ENCODE measurements around the gene SPON1.
A peak's percentile ranks its signal among the peaks of the same experiment; 100 is the strongest.
"Not testable (repeated sequence)": the region's sequence is repeated elsewhere in the genome, so short reads cannot be mapped to it uniquely, and the experiment has no call there.

SPON1 gene

GRCh38 chr11:13937154-13937553, 25.4 kb upstream of the SPON1 start:
- H3K27me3 Mint-ChIP-seq; ATAC-seq; DNase-seq; H3K4me3 Mint-ChIP-seq; H3K36me3 Mint-ChIP-seq (ENCODE audit: low read depth); H3K27ac Mint-ChIP-seq: not testable (repeated sequence)
- Mint-ChIP-seq H3K4me1 (peaks cover 34% of the 10 kb centered on the region), H3K9me3 (peaks cover 11% of the 10 kb centered on the region)

DNA sequence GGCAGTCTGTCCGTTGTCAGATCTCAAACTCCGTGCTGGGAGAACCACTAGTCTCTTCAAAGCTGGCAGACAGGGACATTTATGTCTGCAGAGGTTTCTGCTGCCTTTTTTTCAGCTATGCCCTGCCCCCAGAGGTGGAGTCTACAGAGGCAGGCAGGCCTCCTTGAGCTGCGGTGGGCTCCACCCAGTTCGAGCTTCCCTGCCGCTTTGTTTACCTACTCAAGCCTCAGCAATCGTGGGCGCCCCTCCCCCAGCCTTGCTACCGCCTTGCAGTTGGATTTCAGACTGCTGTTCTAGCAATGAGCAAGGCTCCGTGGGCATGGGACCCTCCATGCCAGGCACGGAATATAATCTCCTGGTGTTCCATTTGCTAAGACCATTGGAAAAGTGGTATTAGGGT, 23.7 kb upstream of the SPON1 start:
- not testable (repeated sequence) for ATAC-seq; H3K36me3 Mint-ChIP-seq (ENCODE audit: low read depth); H3K27me3 Mint-ChIP-seq; DNase-seq; H3K4me3 Mint-ChIP-seq; H3K27ac Mint-ChIP-seq
- H3K4me1 Mint-ChIP-seq, result peaks cover 34% of the 10 kb centered on the region
- H3K9me3 Mint-ChIP-seq, result peaks cover 11% of the 10 kb centered on the region

DNA sequence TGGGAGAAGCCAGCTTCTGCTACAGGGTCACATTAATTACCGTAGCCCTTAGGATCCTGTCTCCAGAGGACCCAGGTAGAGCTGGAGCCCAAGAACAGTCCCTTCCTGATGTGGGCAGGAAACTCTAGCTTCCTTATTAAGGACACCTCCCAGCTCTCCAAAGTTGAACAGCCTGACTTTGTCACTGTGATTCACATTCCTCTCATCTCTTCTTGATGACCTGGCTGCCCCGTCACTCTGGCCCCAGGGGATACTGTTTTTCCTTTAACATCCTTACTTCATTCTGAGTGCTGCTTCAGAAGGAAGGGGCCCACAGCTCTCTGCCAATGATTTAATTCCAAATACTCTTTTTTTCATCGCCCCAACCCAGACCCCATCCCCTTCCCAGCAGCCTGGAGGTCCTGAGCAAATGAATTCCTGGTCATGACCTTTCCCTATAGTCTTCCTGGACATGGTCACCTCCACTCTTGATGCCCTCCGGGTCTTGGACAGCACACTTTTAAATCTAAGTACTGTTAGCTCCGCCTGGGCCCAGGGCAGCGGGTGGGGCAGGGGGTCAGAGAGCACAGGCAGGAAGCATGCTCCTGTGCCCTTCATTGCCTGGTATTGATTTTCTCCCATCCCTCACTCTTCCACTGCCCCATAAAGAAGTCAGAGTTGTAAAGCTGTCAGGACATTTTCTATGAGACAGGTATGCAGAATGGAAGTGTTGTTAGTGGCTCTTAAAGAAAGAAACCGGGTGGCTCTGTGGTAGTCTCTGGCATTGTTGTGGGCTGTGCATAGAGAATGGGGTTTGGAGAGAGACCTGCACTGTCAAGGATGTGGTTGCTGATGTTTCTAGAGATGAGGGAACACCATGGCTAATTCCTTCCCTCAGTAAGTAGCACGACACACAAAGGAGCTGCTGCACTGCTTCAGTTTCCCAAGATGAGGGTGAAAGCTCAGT, 22.3 kb upstream of the SPON1 start:
- Mint-ChIP-seq H3K9me3 (peaks cover 11% of the 10 kb centered on the region), H3K27me3 (no peaks in the 10 kb centered on the region), H3K4me3 (no peak overlapping the region), H3K4me1 (peaks cover 32% of the 10 kb centered on the region), H3K36me3 (ENCODE audit: low read depth) (no peaks in the 10 kb centered on the region), H3K27ac (no peak overlapping the region)
- ATAC-seq (peak; percentile 68), DNase-seq (no peak)

DNA sequence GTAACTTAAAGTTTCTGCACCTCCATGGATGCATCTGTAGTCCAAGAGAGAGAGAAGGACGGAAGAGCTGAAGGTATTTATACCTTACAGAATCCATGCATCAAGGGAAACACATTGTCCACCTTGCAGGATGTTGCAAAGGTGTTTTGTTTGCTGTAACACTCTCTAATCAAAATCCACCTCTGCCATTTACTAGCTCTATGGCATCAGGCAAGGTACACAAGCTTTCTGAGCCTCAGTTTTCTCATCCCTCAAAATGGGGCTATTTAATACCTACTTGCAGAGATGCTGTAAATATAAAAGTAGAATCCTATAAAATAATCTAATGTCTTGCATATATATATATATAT, 21.6 kb upstream of the SPON1 start:
- peaks cover 32% of the 10 kb centered on the region for H3K4me1 Mint-ChIP-seq
- no peak for DNase-seq
- H3K27ac Mint-ChIP-seq, result no peak overlapping the region
- no peaks in the 10 kb centered on the region for H3K36me3 Mint-ChIP-seq (ENCODE audit: low read depth)
- no peaks in the 10 kb centered on the region for H3K27me3 Mint-ChIP-seq
- no peak overlapping the region for H3K4me3 Mint-ChIP-seq
- peaks cover 11% of the 10 kb centered on the region for H3K9me3 Mint-ChIP-seq
- ATAC-seq, result no peak

- H3K4me3 Mint-ChIP-seq, result no peak overlapping the region
- no peaks in the 10 kb centered on the region for H3K27me3 Mint-ChIP-seq
- no peak for DNase-seq
- H3K36me3 Mint-ChIP-seq (ENCODE audit: low read depth), result no peaks in the 10 kb centered on the region
- no peak for ATAC-seq
- H3K27ac Mint-ChIP-seq, result no peak overlapping the region
- peaks cover 11% of the 10 kb centered on the region for H3K9me3 Mint-ChIP-seq
- H3K4me1 Mint-ChIP-seq, result peaks cover 32% of the 10 kb centered on the region
Observed at GRCh38 chr11:13941775-13942174, 20.7 kb upstream of the SPON1 start.

DNA sequence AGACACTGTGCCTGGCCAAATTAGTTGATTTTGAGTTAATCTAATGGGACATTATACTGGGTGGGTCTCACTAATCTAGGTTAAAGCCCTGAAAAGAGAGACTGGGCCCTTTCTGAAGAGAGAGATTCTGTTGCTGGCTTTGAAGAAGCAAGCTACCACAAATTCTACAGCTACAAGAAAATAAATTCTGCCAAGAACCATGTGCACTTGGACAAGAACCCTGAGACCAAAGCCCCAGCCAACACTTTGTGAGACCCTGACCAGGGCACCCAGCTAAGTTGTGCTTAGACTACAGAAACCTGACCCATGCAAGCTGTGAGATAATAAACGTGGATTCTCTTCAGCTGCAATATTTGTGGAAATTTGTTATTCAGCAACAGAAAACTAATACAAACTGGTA, 20.1 kb upstream of the SPON1 start:
- no peak for ATAC-seq
- H3K27ac Mint-ChIP-seq, result no peak overlapping the region
- no peak for DNase-seq
- peaks cover 32% of the 10 kb centered on the region for H3K4me1 Mint-ChIP-seq
- H3K9me3 Mint-ChIP-seq, result peaks cover 8% of the 10 kb centered on the region
- H3K36me3 Mint-ChIP-seq (ENCODE audit: low read depth), result no peaks in the 10 kb centered on the region
- no peak overlapping the region for H3K4me3 Mint-ChIP-seq
- no peaks in the 10 kb centered on the region for H3K27me3 Mint-ChIP-seq

- Mint-ChIP-seq H3K27ac (no peak overlapping the region), H3K9me3 (peaks cover 2% of the 10 kb centered on the region), H3K36me3 (ENCODE audit: low read depth) (no peaks in the 10 kb centered on the region), H3K4me3 (no peak overlapping the region), H3K4me1 (peaks cover 31% of the 10 kb centered on the region), H3K27me3 (no peaks in the 10 kb centered on the region)
- ATAC-seq (no peak), DNase-seq (no peak)
Observed at GRCh38 chr11:13942971-13943381, 19.5 kb upstream of the SPON1 start.

GRCh38 chr11:13944016-13944415, 18.5 kb upstream of the SPON1 start:
- DNase-seq (no peak), ATAC-seq (no peak)
- Mint-ChIP-seq H3K36me3 (ENCODE audit: low read depth) (no peaks in the 10 kb centered on the region), H3K9me3 (no peaks in the 10 kb centered on the region), H3K27me3 (no peaks in the 10 kb centered on the region), H3K4me3 (no peak overlapping the region), H3K4me1 (peaks cover 21% of the 10 kb centered on the region), H3K27ac (no peak overlapping the region)

- H3K27ac Mint-ChIP-seq, result no peak overlapping the region
- H3K27me3 Mint-ChIP-seq, result no peaks in the 10 kb centered on the region
- H3K9me3 Mint-ChIP-seq, result no peaks in the 10 kb centered on the region
- H3K36me3 Mint-ChIP-seq (ENCODE audit: low read depth), result no peaks in the 10 kb centered on the region
- H3K4me1 Mint-ChIP-seq, result peaks cover 13% of the 10 kb centered on the region
- H3K4me3 Mint-ChIP-seq, result no peak overlapping the region
- DNase-seq (no peak), ATAC-seq (no peak)
Observed at GRCh38 chr11:13944911-13945425, 17.6 kb upstream of the SPON1 start.

GRCh38 chr11:13947379-13947778, 15.1 kb upstream of the SPON1 start:
- ATAC-seq (no peak), DNase-seq (no peak)
- H3K4me1 Mint-ChIP-seq, result no peaks in the 10 kb centered on the region
- H3K36me3 Mint-ChIP-seq (ENCODE audit: low read depth), result no peaks in the 10 kb centered on the region
- no peaks in the 10 kb centered on the region for H3K27me3 Mint-ChIP-seq
- no peak overlapping the region for H3K4me3 Mint-ChIP-seq
- no peak overlapping the region for H3K27ac Mint-ChIP-seq
- H3K9me3 Mint-ChIP-seq, result no peaks in the 10 kb centered on the region

- no peak overlapping the region for H3K27ac Mint-ChIP-seq
- H3K27me3 Mint-ChIP-seq, result no peaks in the 10 kb centered on the region
- no peaks in the 10 kb centered on the region for H3K4me1 Mint-ChIP-seq
- no peaks in the 10 kb centered on the region for H3K36me3 Mint-ChIP-seq (ENCODE audit: low read depth)
- no peak overlapping the region for H3K4me3 Mint-ChIP-seq
- no peaks in the 10 kb centered on the region for H3K9me3 Mint-ChIP-seq
- DNase-seq, result no peak
- no peak for ATAC-seq
Observed at GRCh38 chr11:13949876-13950275, 12.6 kb upstream of the SPON1 start.

DNA sequence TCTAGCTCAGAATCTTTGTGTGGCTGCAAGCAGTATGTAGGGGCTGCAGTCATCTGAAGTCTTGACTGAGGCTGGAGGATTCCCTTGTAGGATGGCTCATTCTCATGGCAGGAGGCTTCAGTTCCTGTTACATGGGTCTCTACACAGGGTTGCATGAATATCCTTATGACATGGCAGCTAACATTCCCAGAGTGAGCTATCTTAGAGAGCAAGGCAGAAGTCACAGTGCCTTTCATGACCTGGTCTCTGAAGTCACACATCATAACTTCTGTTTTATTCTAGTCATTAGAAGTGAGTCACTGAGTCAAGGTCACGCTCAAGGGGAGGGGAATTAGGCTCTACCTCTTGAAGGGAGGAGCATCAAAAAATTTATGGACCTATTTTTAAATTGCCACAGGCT, 10.3 kb upstream of the SPON1 start:
- DNase-seq (no peak), ATAC-seq (no peak)
- H3K36me3 Mint-ChIP-seq (ENCODE audit: low read depth), result no peaks in the 10 kb centered on the region
- H3K27ac Mint-ChIP-seq, result no peak overlapping the region
- no peaks in the 10 kb centered on the region for H3K4me1 Mint-ChIP-seq
- H3K9me3 Mint-ChIP-seq, result no peaks in the 10 kb centered on the region
- no peak overlapping the region for H3K4me3 Mint-ChIP-seq
- H3K27me3 Mint-ChIP-seq, result no peaks in the 10 kb centered on the region

DNA sequence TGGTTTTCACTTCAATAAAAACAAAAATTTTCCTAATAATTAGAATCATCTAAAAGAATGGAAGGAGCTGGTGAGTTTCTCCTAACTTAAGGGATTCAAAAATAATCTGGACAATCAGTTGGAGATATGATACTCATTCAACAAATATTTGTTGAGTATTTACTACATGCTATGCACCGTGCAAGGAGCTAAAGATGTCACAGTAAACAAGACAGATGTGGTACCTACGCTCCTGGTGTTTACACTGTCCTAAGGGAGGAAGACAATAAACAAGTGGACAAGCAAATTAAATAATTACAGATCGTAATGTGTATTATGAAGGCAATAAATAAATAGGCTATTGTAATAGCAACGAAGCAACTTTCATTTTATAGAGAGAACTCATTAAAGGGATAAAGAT, 9.9 kb upstream of the SPON1 start:
- Mint-ChIP-seq H3K4me3 (no peak overlapping the region), H3K27me3 (no peaks in the 10 kb centered on the region), H3K27ac (no peak overlapping the region), H3K4me1 (no peaks in the 10 kb centered on the region), H3K36me3 (ENCODE audit: low read depth) (no peaks in the 10 kb centered on the region), H3K9me3 (no peaks in the 10 kb centered on the region)
- DNase-seq (no peak), ATAC-seq (no peak)

- no peak for ATAC-seq
- Mint-ChIP-seq H3K4me3 (no peak overlapping the region), H3K4me1 (no peaks in the 10 kb centered on the region), H3K27ac (no peak overlapping the region), H3K9me3 (no peaks in the 10 kb centered on the region), H3K36me3 (ENCODE audit: low read depth) (no peaks in the 10 kb centered on the region), H3K27me3 (peaks cover 4% of the 10 kb centered on the region)
- DNase-seq, result no peak
Observed at GRCh38 chr11:13954591-13954990, 7.9 kb upstream of the SPON1 start.

GRCh38 chr11:13955971-13956421, 6.5 kb upstream of the SPON1 start:
- no peak overlapping the region for H3K27ac Mint-ChIP-seq
- no peaks in the 10 kb centered on the region for H3K4me1 Mint-ChIP-seq
- ATAC-seq (peak; percentile 43), DNase-seq (peak; percentile 49)
- no peaks in the 10 kb centered on the region for H3K36me3 Mint-ChIP-seq (ENCODE audit: low read depth)
- peaks cover 12% of the 10 kb centered on the region for H3K27me3 Mint-ChIP-seq
- H3K9me3 Mint-ChIP-seq, result no peaks in the 10 kb centered on the region
- H3K4me3 Mint-ChIP-seq, result no peak overlapping the region

Measured in activated naive CD8-positive, alpha-beta T cell treated with anti-CD3 and anti-CD28 coated beads, Interleukin-2, amount 50 U/mL, for 24 hours (primary cell).